Astrocyte of the spinal cord (primary cell): ENCODE measurements around the gene NEAT1.

ENCODE experiments used
- DNase-seq: peaks from one replicate; pipeline ENCODE4 v3.0.0; 2011; ENCODE audit warnings: low read depth, low spot score
- H3K4me3 ChIP-seq: 2 replicates; pipeline ENCODE4 v1.5.1; 2011; ENCODE audit warnings: low read depth, mild to moderate bottlenecking, low read length, moderate library complexity
- in situ Hi-C: cut with HindIII; loops from 2 replicates; pipeline ENCODE4 v1.10.0; 2017; ENCODE audit warnings: low sequenced_read_pairs
- TF ChIP-seq, protein P1 (sequence below): IDR thresholded peaks from 2 replicates; pipeline ENCODE4 v1.5.1; 2012; ENCODE audit warnings: low read depth, mild to moderate bottlenecking, low read length, inconsistent platforms

Gene NEAT1

DNA sequence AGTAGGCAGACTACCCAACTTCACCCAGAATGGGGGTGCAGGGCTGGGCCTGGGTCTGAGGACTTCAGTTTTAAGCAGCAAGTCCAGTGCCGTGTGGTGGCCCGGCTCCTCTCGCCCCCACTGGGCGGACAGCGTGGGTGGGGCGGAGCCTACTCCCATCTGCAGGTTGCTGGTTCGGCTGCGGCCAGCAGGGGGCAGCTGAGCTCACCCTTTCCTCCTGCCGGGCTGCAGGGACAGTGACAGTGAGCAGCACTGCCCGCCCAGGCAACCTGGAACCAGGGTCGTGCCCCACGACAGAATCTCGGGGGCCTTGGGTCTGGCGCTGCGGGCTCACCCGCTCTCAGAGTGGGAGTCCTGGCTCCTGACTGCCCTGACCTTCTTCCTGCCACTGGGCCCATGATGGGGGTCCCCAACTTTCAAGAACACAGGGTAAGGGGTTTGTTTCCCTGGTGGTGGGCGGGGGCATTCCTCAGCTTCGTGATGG, 6.2 kb upstream of the NEAT1 start:
- peak overlapping the region; percentile 20 for H3K4me3 ChIP-seq
- in situ Hi-C loops, result no loop called here
- DNase-seq, result peak; percentile 72
- TF ChIP-seq, protein P1, sequence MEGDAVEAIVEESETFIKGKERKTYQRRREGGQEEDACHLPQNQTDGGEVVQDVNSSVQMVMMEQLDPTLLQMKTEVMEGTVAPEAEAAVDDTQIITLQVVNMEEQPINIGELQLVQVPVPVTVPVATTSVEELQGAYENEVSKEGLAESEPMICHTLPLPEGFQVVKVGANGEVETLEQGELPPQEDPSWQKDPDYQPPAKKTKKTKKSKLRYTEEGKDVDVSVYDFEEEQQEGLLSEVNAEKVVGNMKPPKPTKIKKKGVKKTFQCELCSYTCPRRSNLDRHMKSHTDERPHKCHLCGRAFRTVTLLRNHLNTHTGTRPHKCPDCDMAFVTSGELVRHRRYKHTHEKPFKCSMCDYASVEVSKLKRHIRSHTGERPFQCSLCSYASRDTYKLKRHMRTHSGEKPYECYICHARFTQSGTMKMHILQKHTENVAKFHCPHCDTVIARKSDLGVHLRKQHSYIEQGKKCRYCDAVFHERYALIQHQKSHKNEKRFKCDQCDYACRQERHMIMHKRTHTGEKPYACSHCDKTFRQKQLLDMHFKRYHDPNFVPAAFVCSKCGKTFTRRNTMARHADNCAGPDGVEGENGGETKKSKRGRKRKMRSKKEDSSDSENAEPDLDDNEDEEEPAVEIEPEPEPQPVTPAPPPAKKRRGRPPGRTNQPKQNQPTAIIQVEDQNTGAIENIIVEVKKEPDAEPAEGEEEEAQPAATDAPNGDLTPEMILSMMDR, result peak; percentile 96

GRCh38 chr11:65416841-65417701, 5.5 kb upstream of the NEAT1 start:
- no peak for DNase-seq
- no peak overlapping the region for H3K4me3 ChIP-seq
- TF ChIP-seq, protein P1, result no peak
- in situ Hi-C loops, result no loop called here

DNA sequence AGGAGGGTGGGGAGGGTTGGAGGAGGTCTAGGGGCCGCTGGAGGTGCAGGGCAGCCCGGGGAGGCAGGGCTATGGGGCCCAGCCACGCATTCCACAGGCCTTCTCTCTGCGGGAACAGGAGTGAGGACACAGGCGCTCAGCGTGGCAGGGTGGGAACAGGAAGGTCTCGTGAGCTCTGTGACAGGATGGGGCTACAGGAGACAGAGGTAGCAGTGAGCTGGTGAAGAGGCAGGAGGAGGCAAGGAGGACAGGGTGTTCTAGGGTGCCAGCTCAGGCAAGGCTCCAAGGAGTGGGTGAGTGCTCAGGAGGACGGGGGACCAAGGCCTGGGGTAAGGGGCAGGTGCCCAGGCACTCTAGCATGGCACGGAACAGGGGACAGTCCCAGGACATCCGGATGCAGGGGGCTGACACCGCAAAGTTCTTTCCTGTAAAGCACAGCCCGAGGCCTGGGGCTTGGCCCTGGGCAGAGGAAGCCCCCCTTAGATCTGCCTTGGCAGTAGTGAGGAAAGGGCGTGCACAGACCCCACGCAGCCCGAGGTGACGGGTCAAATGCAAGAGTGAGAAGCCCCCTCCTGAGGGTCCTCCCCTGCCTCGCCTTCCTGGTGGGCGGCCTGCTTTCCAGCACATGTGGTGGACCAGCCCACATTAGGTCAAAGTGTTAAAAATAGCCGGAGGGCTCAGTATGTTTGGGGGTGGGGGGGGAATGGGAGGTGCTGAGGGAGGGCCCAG, 4.7 kb upstream of the NEAT1 start:
- peak; percentile 60 for DNase-seq
- in situ Hi-C loops, result no loop called here
- TF ChIP-seq, protein P1, result no peak
- no peak overlapping the region for H3K4me3 ChIP-seq

DNA sequence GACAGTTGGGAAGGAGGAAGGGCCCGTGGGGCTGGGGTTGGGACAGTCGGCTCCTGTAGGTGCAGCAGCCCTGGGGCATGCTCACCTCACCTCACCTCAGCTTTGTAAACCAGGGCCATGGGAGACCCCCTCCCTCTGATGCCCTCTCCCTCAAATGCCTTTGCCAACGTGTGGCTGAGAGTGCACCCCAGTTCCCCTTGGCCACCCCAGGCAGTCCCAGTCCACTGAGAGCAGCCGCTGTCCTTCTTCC, 4.2 kb upstream of the NEAT1 start:
- TF ChIP-seq, protein P1, result no peak
- H3K4me3 ChIP-seq, result peak overlapping the region; percentile 1
- in situ Hi-C loops, result no loop called here
- DNase-seq, result no peak

DNA sequence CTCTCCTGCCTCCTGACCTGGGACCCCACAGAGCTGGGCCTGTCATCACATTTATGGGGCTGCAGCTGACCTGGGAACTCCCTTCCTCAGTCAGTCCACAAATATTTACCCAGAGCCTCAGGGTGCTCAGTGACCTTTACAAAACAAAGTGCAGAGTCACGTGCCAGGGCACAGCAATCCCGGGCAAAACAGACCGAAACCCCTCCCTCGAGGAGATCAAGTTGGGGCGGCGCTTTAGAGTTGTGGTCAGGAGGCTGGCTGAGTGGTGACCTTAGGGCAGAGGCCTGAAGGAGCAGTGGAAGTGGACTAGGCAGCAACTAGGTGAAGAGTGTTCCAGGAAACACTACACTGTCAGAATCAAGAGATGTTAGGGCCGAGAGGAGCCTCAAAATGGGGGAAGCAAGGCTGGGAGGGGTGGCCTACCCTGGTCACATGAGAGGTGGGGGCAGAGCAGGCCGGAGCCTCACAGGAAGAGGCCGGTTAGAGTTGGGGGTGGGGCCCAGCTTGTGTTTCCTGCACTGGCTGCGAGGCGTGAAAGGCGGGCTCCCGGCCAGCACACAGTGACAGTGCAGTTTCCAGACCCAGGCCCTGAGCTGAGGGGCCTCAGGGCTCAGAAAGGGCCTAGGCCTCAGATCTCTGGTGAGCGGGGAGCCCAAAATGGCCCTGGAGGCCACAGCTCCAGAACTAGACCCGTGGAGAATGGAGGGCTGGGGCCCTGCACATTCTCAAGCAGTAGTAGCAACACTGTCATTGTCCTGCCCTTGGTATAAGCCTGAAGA, 3.7 kb upstream of the NEAT1 start:
- in situ Hi-C loops, result no loop called here
- H3K4me3 ChIP-seq, result peak overlapping the region; percentile 8
- TF ChIP-seq, protein P1, result no peak
- DNase-seq, result peak; percentile 95

DNA sequence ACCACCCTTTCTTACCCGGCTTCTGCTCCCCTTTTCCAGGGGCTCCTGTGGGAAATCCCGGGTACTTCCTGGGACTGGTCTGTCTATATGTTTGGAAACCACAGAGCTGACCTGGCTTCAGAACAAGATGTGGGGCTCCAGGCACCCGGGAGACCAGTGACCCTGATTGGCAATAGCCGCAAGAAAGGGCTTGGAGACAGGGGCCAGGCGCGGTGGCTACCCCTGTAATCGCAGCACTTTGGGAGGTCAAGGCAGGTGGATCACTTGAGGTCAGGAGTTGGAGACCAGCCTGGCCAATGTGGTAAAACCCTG, 3.2 kb upstream of the NEAT1 start:
- in situ Hi-C loops, result no loop called here
- peak overlapping the region; percentile 8 for H3K4me3 ChIP-seq
- TF ChIP-seq, protein P1, result no peak
- DNase-seq, result no peak
